GM15510 (cell line): ENCODE data around the gene PRAC1.

Experiments
- POLR2A ChIP-seq: IDR thresholded peaks from 3 replicates; pipeline ENCODE4 v1.6.1; 2011; ENCODE audit warnings: borderline replicate concordance; ENCODE audit not compliant: insufficient read length; ENCODE audit errors: extremely low read depth

PRAC1 gene

DNA sequence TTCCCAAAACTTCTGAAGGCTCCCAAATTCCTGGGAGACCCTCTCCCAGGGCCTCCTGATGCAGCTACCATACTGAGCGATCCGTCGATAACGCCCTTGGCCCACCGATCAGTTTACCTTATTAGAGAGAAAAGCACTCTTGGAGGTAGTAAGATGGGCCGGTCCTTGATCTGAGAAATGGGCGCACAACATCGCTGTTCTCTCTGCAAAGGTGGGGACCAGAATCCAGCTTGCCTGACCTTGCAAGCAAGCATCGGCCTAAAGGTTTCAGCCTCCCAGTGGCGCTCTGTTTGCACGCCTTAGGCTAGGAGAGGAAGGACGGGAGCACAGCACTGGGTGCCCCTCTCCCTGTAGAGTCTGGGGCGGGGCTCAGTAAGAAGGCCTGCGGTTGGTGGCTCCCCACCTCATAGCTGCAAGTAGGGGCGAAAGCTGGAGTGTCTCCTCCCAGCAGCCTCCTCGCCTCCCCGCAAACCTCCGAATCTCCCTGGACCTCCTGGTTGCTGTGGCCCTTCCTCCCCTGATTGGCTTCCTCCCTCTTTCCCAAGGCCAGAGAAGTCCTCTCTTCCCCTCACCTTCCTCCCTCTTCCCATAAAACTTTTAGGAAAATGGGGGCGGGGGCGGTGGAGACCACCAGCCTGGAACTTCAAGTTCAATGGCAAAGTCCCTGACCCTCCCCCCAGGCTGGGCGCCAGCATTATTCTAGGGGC lies at the start of gene PRAC1:
PRAC1 (minus strand) TSS at position 318 of the 707 bp plus-strand sequence; CDS start at position 192, 126 bp downstream.
- TF ChIP-seq POLR2A, result no peak

GRCh38 chr17:48770954-48771353 lies 48.6 kb upstream of the PRAC1 start:
- no peak for TF ChIP-seq POLR2A

GRCh38 chr17:48769009-48769675 lies 46.8 kb upstream of the PRAC1 start:
- TF ChIP-seq POLR2A, result no peak

DNA sequence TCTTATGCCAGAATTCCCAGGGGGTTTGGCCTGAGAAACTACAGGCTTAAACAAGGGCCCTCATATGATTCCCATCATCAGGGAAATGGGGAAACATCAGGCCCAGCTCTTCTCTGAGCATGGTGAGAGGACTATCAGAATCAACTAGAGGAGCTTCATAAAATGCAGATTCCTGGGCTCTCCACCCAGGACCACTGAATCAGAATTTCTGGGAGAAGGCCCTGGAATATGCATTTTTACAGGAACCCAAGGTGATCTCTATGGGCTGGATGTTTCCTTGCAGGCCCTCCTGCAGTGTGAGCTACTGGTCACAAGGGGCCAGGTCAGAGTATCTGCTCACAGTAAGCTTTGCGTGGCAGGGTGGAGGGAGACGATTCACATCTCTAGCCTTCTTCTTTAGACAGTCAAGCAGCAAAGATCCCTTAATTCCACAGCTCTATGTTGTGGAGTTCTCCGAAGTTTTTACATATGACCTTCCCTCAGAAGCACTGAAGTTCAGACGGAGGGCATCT lies 45.0 kb upstream of the PRAC1 start:
- no peak for TF ChIP-seq POLR2A

DNA sequence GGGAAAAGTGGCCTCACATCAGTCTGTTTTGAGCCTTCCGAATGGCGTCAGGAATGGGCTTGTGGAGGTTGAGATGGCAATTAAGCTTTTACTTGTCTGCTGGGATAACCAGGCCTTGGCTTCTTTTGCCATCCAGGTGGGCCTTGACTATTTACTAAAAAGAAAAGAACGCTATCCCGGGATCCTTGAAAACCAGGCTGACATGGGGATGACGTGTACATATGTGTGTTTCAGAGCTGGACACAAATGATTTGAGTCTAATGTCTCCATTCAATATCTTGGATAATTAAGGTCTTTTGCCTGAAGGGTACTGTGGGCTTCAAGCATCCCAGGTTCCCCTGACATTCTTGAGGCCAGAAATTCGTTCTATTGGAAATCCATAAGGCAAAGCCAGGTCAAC lies 38.8 kb upstream of the PRAC1 start:
- no peak for TF ChIP-seq POLR2A

GRCh38 chr17:48760411-48760810 lies 38.1 kb upstream of the PRAC1 start:
- no peak for TF ChIP-seq POLR2A

- no peak for TF ChIP-seq POLR2A
These were observed 37.0 kb upstream of the PRAC1 start for GRCh38 chr17:48759288-48759687.

DNA sequence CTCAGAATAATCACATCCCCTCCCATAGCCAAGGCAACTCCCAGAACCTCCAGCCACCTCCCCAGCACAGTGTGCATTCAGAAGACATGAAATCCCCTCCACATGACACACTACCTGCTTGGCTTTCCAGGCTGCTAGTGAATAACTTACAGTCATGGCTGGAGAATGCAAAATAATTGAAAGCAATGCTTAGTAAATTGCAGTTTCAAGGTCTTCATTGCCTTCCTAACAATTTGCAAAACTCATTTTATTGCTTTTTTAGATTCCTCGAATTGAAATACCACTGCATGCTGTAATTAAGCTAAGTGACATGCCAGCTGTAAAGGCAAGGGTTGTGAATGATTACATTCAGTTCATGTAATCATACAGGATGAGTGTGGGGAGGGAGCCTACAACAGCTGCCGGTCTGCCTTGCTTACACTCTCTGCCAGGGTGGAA lies 35.2 kb upstream of the PRAC1 start:
- TF ChIP-seq POLR2A, result no peak

DNA sequence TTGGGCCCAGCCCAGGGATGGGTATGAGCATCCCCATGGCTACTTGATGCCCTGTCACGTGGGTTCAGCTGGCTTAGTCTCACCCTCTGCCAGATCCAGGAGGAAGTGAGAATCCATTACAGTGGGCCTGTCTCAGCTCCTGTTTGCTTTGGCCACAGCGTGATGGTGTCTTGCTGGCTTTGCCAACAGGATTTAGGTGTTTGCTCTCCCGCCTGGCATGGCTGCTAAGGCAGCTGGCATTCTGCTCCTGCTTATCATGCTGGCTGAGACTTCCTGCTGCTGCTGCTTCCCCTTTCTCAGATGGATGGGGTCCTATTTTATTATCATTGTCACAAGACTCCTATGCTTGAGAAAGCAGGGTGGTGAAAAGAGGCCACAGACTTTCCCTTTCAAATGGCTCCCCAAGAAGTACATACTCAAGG lies 34.5 kb upstream of the PRAC1 start:
- TF ChIP-seq POLR2A, result no peak

DNA sequence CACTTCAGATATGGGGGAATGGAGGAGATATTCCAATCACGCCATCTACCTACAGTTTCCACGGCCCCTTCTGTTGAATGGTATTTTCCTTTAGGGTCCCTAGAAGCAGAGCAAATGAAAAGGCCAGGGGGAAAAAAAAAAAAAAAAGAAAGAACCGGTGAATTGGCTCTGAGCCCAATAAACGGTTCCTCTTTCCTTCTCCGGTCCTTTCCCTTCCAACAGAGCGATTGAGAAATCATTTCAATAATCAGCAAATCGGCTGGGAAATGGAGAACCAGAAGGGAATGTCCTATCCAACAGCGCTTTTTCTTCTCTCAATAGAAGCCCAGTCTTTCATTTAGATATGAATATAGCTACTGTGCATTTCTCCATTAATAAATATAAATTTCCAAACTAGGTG lies 33.0 kb upstream of the PRAC1 start:
- no peak for TF ChIP-seq POLR2A

DNA sequence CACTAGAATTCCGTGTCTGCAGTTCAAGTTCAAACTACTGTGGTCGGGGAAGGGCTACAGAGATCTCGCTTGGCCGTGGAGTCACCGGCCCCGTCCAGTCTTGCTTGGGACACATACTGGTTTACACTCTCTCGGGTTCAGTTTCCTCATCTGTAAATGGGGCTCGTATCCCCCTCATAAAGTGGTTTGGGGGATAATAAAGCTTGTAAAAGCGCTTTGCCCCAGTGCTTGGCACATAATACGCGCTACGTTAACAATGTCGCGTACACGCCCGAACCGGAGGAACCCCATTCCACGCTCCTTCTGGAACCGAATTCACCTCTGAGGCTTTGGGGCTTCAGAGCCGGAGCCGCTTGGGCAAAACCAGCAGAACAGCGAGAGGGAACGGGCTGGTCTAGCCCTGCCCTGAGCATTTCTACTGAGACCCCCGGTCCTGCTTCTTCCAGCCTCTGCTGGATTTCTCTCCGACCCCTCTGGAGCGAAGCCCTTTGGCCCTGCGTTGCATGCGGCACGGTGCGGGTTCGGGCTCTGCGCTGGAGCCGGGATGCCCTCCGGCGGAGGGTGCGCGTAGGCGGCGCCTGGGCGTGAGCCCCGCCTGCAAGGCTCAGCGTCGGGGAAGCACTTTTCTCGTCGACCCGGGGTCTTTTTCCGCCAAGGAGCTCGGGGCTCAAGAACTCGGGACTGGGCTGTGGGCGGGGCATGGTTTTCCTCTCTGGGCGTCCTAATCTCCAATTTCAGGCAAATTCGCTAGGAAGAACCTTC lies 32.4 kb upstream of the PRAC1 start:
- no peak for TF ChIP-seq POLR2A

DNA sequence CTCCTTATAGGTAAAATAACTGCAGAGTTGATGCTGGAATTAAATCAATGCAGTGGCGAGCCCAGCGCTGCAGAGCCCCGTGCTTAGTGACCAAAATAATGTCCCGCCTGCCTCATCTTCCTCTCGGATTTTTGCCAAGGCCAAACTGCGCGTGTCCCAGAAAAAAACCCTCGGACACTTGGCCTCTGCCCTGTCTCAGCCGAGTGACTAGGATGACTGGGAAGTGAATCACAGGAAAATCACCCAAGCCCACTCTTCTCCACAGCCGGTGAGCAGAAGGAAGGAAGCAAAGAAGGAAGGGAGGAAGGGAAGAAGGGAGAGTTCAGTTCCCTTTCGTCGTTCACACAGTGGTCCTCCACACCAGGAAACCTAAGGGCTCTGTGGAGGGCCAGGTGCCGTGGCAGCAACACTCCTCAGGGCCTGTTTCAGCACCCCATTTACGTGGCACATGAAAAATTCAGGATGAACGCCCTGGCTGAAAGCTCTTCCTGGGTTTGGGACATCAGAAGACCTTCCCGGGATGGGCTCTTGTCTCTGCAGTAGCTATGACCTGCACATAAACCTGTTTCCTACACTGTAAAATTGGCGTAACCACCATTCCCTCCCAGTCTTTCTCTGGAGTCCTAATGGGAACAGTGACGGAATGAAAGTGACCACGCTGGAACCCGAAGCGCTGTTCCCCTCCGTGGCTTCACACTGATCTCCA lies 31.6 kb upstream of the PRAC1 start:
- no peak for TF ChIP-seq POLR2A

- TF ChIP-seq POLR2A, result no peak
These were observed 30.3 kb upstream of the PRAC1 start for GRCh38 chr17:48752399-48753288.

GRCh38 chr17:48751733-48752398 lies 29.5 kb upstream of the PRAC1 start:
- TF ChIP-seq POLR2A, result no peak

DNA sequence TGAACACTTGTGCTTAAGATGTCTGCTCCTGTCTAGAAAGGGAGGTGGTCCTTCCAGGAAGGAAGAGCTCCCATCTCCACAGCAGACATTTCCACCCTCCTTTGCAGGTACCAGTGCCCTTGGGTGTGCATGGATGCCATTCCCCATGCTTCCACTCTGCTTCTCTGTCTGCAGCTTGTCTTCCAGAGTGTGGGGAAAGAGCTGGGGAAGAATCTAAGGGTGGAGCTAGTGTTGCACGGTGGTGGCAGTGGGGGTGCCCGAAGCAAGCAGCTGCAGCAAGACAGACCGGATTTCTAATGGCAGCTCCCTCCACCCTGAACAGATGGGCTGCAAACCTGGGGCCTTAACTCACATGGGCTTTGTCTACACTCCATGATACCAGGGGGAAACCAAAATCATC lies 28.9 kb upstream of the PRAC1 start:
- TF ChIP-seq POLR2A, result no peak
